22Rv1 (cell line): ENCODE measurements around the gene TMC8.

ENCODE experiments used
- H3K27ac ChIP-seq: fragments of 450-650 bp; 2 replicates; pipeline ENCODE4 v1.5.1; 2017
- ZFX ChIP-seq: fragments of 450-650 bp; IDR thresholded peaks from 2 replicates; pipeline ENCODE4 v1.6.1; 2017; ENCODE audit warnings: antibody characterized with exemption, borderline replicate concordance
- TF ChIP-seq, protein P1 (sequence below): fragments of 450-650 bp; IDR thresholded peaks from 2 replicates; pipeline ENCODE4 v1.5.1; 2017; ENCODE audit warnings: mild to moderate bottlenecking

Gene TMC8

DNA sequence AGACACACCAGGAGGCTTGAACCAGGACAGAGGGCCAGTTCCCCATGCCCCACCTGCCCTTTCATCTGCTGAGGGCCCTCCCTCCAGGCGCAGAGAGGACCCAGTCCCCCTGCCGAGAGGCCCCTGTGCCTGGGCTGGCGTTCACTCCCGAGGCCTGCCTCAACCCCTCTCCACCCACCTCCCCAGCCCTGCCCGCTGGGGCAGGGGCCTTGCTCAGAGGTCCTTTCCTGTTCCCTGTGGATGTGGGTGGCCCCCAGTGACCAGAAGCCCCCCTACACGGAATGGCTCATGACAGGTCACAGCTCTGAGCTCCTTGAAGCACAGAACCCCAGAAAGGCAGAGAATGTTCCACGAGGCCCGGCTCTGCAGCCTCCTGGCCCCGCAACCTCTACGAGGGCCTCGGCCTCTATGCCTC, 8.8 kb upstream of the TMC8 start:
- no peak overlapping the region for H3K27ac ChIP-seq
- TF ChIP-seq, protein P1, sequence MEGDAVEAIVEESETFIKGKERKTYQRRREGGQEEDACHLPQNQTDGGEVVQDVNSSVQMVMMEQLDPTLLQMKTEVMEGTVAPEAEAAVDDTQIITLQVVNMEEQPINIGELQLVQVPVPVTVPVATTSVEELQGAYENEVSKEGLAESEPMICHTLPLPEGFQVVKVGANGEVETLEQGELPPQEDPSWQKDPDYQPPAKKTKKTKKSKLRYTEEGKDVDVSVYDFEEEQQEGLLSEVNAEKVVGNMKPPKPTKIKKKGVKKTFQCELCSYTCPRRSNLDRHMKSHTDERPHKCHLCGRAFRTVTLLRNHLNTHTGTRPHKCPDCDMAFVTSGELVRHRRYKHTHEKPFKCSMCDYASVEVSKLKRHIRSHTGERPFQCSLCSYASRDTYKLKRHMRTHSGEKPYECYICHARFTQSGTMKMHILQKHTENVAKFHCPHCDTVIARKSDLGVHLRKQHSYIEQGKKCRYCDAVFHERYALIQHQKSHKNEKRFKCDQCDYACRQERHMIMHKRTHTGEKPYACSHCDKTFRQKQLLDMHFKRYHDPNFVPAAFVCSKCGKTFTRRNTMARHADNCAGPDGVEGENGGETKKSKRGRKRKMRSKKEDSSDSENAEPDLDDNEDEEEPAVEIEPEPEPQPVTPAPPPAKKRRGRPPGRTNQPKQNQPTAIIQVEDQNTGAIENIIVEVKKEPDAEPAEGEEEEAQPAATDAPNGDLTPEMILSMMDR: no peak
- no peak for TF ChIP-seq ZFX

DNA sequence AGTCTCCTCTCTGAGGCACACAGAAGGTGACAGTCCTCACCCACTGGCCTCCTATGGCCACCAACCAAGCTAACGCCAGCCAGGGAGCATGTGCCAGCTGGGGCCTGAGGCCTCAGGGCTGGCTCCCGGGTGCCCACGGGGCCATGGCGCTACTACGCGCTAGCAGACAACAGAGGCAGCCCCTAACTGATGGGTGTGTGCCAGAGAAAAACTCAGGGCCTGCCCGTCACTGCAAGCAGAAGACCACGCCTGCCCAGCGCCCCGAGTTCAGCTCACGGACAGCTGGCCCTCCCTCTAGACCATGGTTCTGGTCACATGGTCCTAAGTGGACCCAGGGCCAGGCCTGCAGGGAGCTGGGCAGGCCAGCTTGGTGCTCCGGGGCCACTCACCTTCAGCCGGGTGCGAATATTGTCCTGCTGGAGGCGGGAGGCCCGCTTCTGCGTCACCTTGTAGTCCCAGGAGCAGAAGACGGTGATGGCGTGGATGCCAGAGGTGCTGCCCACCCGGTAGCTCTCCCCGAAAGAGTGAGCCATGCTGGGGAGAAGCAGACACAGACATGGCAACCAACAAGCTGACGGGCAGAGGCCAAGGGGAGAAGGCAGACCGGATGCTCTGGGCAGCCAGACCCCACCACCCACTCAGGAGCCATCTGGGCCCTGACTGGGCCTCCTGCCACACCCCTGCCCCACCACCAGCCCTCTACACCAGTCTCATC, 8.2 kb upstream of the TMC8 start:
- H3K27ac ChIP-seq: no peak overlapping the region
- TF ChIP-seq, protein P1: no peak
- no peak for TF ChIP-seq ZFX

DNA sequence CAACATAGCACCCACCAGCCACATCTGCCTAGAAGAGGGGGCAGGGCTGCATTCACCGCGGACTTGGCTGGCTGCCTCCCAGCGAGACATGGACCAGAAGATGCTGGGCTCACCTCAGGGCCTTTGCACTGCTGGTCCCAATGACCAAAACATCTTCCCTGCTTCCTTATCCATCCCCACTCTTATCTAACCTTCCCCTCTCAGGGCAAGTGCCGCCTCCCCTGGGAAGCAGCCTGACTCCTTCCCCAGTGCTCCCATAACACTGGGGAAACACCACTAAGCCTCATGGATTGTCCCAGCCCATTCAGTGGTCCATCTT, 7.7 kb upstream of the TMC8 start:
- TF ChIP-seq, protein P1: no peak
- no peak for TF ChIP-seq ZFX
- H3K27ac ChIP-seq: no peak overlapping the region

DNA sequence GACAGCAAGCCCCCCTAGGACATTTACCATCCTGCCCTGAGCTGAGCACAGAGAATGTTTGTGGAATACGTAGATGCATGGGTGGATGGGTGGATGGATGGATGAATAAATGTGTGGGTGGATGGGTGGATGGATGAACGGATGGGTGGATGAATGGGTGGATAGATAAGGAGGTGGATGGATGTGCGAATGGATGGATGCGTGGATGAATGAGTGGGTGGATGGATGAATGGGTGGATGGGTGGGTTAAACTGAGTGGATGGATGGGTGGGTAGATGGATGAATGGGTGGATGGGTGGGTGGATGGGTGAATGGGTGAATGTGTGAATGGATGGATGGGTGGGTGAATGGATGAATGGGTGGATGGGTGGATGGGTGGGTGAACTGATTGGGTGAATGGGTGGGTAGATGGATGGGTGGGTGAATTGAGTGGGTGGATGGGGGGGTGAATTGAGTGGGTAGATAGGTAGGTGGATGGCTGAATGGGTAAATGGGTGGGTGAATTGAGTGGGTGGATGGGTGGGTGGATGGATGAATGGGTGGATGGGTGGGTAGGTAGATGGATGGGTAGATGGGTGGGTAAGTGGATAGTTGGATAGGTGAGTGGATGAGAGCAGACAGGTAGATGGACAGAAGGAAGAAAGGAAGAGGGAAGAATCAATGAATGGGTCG, 7.2 kb upstream of the TMC8 start:
- TF ChIP-seq, protein P1: no peak
- no peak for TF ChIP-seq ZFX
- H3K27ac ChIP-seq: no peak overlapping the region

DNA sequence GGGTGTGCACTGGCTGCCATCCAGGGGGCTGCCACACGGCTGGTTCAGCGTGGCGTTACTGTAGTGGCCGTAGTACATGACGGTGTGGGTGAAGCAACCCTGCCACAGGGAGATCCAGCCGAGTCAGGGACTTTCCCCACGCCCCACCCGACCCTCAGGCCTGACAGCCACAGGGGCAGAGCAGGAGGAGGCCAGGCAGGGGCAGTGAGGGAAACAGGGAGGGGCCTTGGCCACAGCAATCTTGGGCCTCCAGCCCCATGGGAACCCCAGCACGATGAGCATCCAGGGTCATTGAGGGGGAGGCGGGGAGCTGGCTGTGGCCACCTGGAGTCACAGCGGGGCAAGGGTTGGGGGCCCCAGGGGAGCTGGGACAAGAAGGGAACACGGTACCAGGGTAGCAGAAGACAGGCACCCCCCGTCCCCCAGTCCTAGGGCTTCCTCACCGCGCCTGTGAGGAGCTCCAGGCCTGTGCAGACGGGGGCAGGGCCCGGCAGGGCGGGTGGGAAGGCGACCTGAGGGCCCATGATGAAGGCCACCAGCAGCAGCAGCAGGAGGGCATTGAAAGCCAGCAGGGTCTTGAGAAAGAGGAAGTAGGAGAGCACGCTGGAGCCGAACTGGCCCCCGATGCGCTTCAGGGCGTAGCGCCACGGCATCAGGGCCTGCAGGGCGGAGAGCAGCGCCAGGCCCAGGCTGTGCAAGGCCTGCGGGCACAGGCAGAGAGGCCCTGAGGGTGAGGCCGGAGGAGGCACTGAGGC, 6.3 kb upstream of the TMC8 start:
- H3K27ac ChIP-seq: no peak overlapping the region
- no peak for TF ChIP-seq ZFX
- TF ChIP-seq, protein P1: no peak

DNA sequence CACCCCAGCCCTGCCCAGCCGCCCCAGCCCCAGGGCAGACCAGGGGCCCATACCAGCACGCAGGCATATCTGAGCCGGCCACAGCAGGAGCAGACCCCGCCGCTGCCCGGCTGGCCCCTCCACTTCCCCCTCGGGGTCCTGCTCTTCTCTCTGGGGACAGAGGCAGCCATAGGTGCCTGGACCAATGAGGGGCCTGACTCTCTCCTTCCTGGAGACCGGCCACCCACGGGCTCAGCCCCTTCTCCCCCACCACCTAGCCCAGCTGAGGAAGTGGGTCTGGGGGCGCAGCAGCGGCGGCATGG, 5.8 kb upstream of the TMC8 start:
- TF ChIP-seq, protein P1: no peak
- no peak for TF ChIP-seq ZFX
- H3K27ac ChIP-seq: no peak overlapping the region
